IPS-NIHi7 (cell line): Measurements from ENCODE around the gene AASS.
"Not testable (repeated sequence)": the region's sequence is repeated elsewhere in the genome, so short reads cannot be mapped to it uniquely, and the experiment has no call there.

Source experiments
- DNase-seq: peaks from one replicate; pipeline ENCODE4 v3.0.0; 2012; ENCODE audit warnings: mixed read lengths; ENCODE audit errors: extremely low spot score

Gene AASS

GRCh38 chr7:122143751-122144711, at the start of gene AASS:
AASS (minus strand) TSS chr7:122144249; CDS start chr7:122133726, 10,523 bp downstream.
- DNase-seq: peak; percentile 96

- no peak for DNase-seq
Measured at GRCh38 chr7:122188785-122189184, 44.7 kb upstream of the AASS start.

- no peak for DNase-seq
Measured at GRCh38 chr7:122183106-122183505, 39.1 kb upstream of the AASS start.

- no peak for DNase-seq
Measured at GRCh38 chr7:122182081-122182480, 38.0 kb upstream of the AASS start.

- not testable (repeated sequence) for DNase-seq
Measured at GRCh38 chr7:122172144-122172543, 28.1 kb upstream of the AASS start.

GRCh38 chr7:122166740-122167139, 22.7 kb upstream of the AASS start:
- no peak for DNase-seq

GRCh38 chr7:122166275-122166674, 22.2 kb upstream of the AASS start:
- no peak for DNase-seq

GRCh38 chr7:122161628-122162027, 17.6 kb upstream of the AASS start:
- DNase-seq: no peak

GRCh38 chr7:122155566-122155965, 11.5 kb upstream of the AASS start:
- no peak for DNase-seq

- no peak for DNase-seq
Measured at GRCh38 chr7:122148878-122149277, 4.8 kb upstream of the AASS start.

- no peak for DNase-seq
Measured at GRCh38 chr7:122148081-122148480, 4.0 kb upstream of the AASS start.

- DNase-seq: no peak
Measured at GRCh38 chr7:122145937-122146645, 2.0 kb upstream of the AASS start.

- DNase-seq: no peak
Measured at GRCh38 chr7:122143376-122143750, 686 bp downstream of the AASS start.

- no peak for DNase-seq
Measured at GRCh38 chr7:122140918-122141317, 3.1 kb downstream of the AASS start.

- no peak for DNase-seq
Measured at GRCh38 chr7:122137251-122138077, 6.6 kb downstream of the AASS start.

- DNase-seq: no peak
Measured at GRCh38 chr7:122136639-122137245, 7.3 kb downstream of the AASS start.

GRCh38 chr7:122136078-122136477, 8.0 kb downstream of the AASS start:
- no peak for DNase-seq

- DNase-seq: no peak
Measured at GRCh38 chr7:122135275-122135674, 8.8 kb downstream of the AASS start.

- not testable (repeated sequence) for DNase-seq
Measured at GRCh38 chr7:122134793-122135192, 9.3 kb downstream of the AASS start.

GRCh38 chr7:122133477-122133876, 10.6 kb downstream of the AASS start:
- no peak for DNase-seq

- no peak for DNase-seq
Measured at GRCh38 chr7:122132341-122132740, 11.7 kb downstream of the AASS start.

GRCh38 chr7:122123746-122124145, 20.3 kb downstream of the AASS start:
- no peak for DNase-seq
